T-helper 17 cell (primary cell): ENCODE measurements around the gene SLITRK5. TPM values are rescaled to one million over a fixed set of nuclear protein-coding genes. Genes with fewer than 3 reads are reported as not detected.

ENCODE experiments used
- ATAC-seq: fragments of 150-1000 bp; cut with Tn5 transposase; 2 replicates; pipeline ENCODE4 v1.10.0; 2021; ENCODE audit warnings: mild to moderate bottlenecking, moderate library complexity
- DNase-seq, 3 donors: peaks; one replicate each; pipeline versions ENCODE4 v3.0.0 to v3.0.0-alpha.2; 2020 to 2021
- H3K9me3 ChIP-seq: one replicate; pipeline ENCODE4 v1.7.0; 2013; ENCODE audit warnings: low read length, mild to moderate bottlenecking; ENCODE audit not compliant: control insufficient read depth, poor library complexity, severe bottlenecking
- H3K27ac Mint-ChIP-seq: one replicate; pipeline ENCODE4 v1.8.0; 2022; ENCODE audit warnings: mild to moderate bottlenecking, moderate library complexity, mixed read lengths
- H3K27me3 Mint-ChIP-seq: one replicate; pipeline ENCODE4 v1.8.0; 2022; ENCODE audit warnings: mixed read lengths
- H3K36me3 Mint-ChIP-seq: one replicate; pipeline ENCODE4 v1.8.0; 2022; ENCODE audit warnings: low read depth, mixed read lengths
- H3K4me1 Mint-ChIP-seq: one replicate; pipeline ENCODE4 v1.8.0; 2022; ENCODE audit warnings: mild to moderate bottlenecking, mixed read lengths
- H3K4me3 Mint-ChIP-seq: one replicate; pipeline ENCODE4 v1.8.0; 2022; ENCODE audit warnings: mild to moderate bottlenecking, moderate library complexity, mixed read lengths
- total RNA-seq, 4 donors: library from RNA in 2 of 4; stranded (reverse) in 2 of 4; gene quantifications; one replicate each; pipeline ENCODE4 v1.2.3 and lab custom pipeline; 2022 to 2026

SLITRK5 gene, protein sequence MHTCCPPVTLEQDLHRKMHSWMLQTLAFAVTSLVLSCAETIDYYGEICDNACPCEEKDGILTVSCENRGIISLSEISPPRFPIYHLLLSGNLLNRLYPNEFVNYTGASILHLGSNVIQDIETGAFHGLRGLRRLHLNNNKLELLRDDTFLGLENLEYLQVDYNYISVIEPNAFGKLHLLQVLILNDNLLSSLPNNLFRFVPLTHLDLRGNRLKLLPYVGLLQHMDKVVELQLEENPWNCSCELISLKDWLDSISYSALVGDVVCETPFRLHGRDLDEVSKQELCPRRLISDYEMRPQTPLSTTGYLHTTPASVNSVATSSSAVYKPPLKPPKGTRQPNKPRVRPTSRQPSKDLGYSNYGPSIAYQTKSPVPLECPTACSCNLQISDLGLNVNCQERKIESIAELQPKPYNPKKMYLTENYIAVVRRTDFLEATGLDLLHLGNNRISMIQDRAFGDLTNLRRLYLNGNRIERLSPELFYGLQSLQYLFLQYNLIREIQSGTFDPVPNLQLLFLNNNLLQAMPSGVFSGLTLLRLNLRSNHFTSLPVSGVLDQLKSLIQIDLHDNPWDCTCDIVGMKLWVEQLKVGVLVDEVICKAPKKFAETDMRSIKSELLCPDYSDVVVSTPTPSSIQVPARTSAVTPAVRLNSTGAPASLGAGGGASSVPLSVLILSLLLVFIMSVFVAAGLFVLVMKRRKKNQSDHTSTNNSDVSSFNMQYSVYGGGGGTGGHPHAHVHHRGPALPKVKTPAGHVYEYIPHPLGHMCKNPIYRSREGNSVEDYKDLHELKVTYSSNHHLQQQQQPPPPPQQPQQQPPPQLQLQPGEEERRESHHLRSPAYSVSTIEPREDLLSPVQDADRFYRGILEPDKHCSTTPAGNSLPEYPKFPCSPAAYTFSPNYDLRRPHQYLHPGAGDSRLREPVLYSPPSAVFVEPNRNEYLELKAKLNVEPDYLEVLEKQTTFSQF
- under 1 TPM; 0.17 to 0.21 TPM for total RNA-seq
- total RNA-seq (lab: John Stamatoyannopoulos, UW), result 2.7 to 3.4 reads per million in 2 donors

DNA sequence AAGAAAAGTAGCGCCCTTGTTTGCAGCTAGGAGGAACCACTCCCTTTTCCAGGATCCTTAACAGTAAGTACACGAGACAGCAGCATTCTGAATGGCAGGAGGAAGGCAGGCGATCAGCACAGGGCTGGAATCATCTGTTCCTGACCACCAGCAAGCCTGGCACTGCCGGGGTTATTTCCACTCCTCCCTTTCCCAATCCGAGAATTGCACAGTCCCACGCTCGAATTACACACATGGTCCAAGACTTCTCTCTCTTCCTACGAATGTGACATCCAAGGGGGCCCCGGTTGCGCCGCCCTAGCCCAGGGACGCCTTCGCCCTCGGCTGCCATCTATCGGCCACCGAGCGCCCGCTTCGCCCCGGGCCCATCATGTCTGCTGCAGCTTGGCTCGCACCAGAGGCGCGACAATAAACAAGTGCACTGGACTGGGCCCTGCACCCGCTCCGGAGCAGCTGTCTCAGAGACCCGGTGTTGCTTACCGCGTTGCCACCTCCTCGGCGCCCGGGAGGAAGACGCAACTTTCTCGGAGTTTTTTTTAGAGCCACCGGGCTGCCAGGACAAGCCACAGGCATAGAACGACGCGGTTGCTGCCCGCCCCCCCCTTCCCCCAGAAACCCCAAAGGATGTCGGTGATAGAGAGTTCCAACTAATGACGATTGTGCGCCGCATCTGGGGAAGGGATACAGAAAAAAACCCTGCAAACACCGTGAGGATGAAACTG is at the start of gene SLITRK5:
SLITRK5 (plus strand) TSS at position 341 of the 722 bp plus-strand sequence. CDS start 4,018 bp downstream, outside the sequence.
- Mint-ChIP-seq H3K27ac (no peak within 1 kb of the TSS), H3K4me3 (peak within 1 kb of the TSS; percentile 86)
- peak; percentile 14 to 25 (median 23) for DNase-seq

DNA sequence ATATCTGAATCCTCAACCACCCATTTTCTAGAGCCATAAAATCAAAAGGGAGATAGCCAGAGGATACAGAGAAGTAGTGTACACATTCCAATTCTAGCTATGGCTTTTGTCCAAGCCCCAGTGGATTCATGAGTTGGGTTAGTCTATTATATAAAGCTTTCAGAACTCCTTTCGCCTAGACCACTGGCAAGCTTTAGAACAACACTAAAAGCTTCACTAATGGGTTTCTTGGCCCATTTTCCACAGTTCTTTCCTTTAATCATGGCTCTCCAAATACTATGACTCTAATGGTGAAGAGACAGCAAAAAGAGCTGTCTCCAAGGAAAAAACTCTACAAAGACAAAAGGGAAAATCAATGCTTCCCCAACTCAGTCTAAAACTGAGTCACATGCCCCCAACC is 48.2 kb upstream of the SLITRK5 start:
- Mint-ChIP-seq H3K4me1 (no peaks in the 10 kb centered on the region), H3K27me3 (no peaks in the 10 kb centered on the region), H3K36me3 (no peaks in the 10 kb centered on the region), H3K27ac (no peak overlapping the region), H3K4me3 (no peak overlapping the region)
- DNase-seq, result no peak
- no peaks in the 10 kb centered on the region for H3K9me3 ChIP-seq
- ATAC-seq, result no peak

More for the DNA sequence above, at the start of gene SLITRK5:
- H3K36me3 Mint-ChIP-seq, result peaks cover 3% of the 10 kb centered on the region
- peaks cover 4% of the 10 kb centered on the region for H3K9me3 ChIP-seq
- peak; percentile 88 for ATAC-seq
- peaks cover 4% of the 10 kb centered on the region for H3K4me1 Mint-ChIP-seq
- peaks cover 35% of the 10 kb centered on the region for H3K27me3 Mint-ChIP-seq

DNA sequence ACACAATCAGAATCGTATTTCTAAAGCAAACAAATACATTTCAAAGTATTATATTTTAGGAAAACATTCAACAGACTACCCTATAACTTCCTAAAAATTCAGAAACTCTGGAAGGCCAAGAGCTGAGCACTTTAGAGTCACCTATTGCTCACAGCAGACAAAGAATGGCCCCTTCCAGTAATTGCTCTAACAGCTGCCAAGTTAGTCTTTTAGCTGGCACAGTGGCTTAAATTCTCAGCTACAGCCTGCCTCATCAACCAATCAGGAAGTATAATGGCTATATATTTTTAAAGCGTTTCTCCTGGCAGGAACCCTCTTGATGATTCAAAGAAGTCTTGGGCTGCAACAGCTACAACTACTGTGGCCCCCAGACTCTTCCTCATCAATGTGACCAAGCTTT is 14.9 kb upstream of the SLITRK5 start:
- no peak for DNase-seq
- Mint-ChIP-seq H3K27ac (no peak overlapping the region), H3K4me1 (no peaks in the 10 kb centered on the region), H3K4me3 (no peak overlapping the region), H3K36me3 (no peaks in the 10 kb centered on the region), H3K27me3 (no peaks in the 10 kb centered on the region)
- H3K9me3 ChIP-seq, result no peaks in the 10 kb centered on the region
- ATAC-seq, result no peak

DNA sequence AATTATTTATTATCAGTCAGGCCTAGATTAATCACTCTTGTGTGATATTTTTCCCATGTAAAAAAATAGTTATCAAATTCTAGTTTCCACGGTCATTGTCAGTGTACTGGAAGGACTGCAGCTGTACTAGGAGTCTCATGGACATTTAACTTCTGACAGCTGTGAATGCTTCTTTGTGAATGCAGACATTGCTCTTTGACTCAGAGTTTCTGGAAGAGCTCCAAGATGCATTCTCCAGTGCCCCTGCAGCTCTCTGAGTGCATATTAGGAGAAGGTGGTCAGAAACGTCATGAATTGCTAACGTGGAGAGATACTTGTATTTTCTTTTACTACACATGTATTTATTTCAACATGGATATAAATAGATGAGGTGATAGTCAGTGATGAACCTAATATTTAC is 9.7 kb upstream of the SLITRK5 start:
- no peak for ATAC-seq
- Mint-ChIP-seq H3K36me3 (no peaks in the 10 kb centered on the region), H3K27me3 (no peaks in the 10 kb centered on the region), H3K4me3 (no peak overlapping the region), H3K27ac (no peak overlapping the region), H3K4me1 (no peaks in the 10 kb centered on the region)
- no peaks in the 10 kb centered on the region for H3K9me3 ChIP-seq
- DNase-seq, result no peak

DNA sequence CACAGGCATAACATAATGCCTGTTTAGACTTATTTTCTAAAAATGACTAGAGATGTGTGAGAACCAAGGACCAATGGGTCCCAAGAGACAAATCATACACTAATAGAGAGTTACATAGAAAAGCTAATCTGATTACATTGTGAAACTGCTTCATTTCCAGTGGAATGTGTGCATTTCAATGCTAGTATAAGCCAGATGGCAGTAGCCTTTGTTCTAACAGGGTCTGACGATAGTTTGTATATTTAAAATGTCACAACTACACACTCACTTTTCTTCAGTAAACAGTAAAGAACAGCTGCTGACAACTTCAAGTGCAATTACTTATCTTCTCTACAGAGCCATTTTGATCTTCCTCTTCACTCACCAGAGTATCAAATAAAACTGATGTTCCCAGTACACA is 4.3 kb upstream of the SLITRK5 start:
- peaks cover 4% of the 10 kb centered on the region for H3K4me1 Mint-ChIP-seq
- no peaks in the 10 kb centered on the region for H3K9me3 ChIP-seq
- ATAC-seq (no peak), DNase-seq (no peak)
- H3K36me3 Mint-ChIP-seq, result no peaks in the 10 kb centered on the region
- peaks cover 13% of the 10 kb centered on the region for H3K27me3 Mint-ChIP-seq
- H3K27ac Mint-ChIP-seq, result no peak overlapping the region
- no peak overlapping the region for H3K4me3 Mint-ChIP-seq

DNA sequence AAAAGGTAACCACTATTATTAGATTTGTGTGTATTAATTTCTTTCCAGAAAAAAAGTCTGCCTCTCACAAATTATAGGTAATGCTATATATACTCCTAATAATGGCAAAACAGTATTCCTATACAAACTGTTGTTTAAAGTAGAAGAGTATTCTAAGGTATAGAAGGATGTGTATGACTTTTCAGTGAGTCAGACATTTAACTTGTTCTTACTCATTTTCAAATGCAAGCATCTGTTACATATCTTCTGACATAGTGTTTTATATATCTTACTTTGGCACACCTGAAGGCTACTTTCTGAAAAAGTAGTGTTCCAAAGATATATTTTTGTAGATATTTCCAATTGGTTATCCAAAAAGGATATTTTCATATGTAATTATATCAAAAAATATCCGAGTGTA is 3.5 kb upstream of the SLITRK5 start:
- H3K36me3 Mint-ChIP-seq, result no peaks in the 10 kb centered on the region
- no peak for DNase-seq
- H3K4me1 Mint-ChIP-seq, result peaks cover 4% of the 10 kb centered on the region
- no peak overlapping the region for H3K4me3 Mint-ChIP-seq
- peaks cover 13% of the 10 kb centered on the region for H3K27me3 Mint-ChIP-seq
- H3K9me3 ChIP-seq, result no peaks in the 10 kb centered on the region
- no peak for ATAC-seq
- no peak overlapping the region for H3K27ac Mint-ChIP-seq

DNA sequence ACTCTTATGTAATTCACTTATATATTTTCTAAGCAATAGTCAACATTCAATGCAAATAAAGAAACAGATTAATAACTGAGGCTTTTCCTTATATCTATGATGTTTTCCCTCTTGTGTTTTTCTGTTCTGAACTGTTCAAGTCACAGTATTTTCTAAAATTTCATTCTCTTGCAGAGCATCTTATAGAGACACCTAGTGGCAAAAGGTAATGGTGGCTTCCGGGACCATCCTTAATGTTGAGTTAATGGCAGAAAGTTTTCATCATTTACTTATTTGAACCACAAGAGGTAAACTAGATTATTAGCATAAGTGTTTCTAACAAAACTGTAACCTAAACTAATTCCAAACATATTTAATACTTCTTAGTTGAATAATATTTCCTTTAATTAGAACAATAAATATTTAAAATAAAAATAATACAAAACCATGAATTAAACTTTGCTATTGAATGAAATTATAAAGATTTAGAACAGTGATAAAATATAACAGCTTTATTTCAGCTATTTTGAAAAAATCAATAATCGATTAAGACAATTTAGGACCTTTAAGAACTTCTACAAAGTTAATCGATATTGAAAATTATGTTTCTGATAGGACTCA is 1.7 kb upstream of the SLITRK5 start:
- H3K9me3 ChIP-seq, result peaks cover 2% of the 10 kb centered on the region
- Mint-ChIP-seq H3K36me3 (peaks cover 3% of the 10 kb centered on the region), H3K27me3 (peaks cover 30% of the 10 kb centered on the region), H3K27ac (no peak overlapping the region), H3K4me1 (peaks cover 4% of the 10 kb centered on the region), H3K4me3 (no peak overlapping the region)
- ATAC-seq, result no peak
- DNase-seq, result no peak

DNA sequence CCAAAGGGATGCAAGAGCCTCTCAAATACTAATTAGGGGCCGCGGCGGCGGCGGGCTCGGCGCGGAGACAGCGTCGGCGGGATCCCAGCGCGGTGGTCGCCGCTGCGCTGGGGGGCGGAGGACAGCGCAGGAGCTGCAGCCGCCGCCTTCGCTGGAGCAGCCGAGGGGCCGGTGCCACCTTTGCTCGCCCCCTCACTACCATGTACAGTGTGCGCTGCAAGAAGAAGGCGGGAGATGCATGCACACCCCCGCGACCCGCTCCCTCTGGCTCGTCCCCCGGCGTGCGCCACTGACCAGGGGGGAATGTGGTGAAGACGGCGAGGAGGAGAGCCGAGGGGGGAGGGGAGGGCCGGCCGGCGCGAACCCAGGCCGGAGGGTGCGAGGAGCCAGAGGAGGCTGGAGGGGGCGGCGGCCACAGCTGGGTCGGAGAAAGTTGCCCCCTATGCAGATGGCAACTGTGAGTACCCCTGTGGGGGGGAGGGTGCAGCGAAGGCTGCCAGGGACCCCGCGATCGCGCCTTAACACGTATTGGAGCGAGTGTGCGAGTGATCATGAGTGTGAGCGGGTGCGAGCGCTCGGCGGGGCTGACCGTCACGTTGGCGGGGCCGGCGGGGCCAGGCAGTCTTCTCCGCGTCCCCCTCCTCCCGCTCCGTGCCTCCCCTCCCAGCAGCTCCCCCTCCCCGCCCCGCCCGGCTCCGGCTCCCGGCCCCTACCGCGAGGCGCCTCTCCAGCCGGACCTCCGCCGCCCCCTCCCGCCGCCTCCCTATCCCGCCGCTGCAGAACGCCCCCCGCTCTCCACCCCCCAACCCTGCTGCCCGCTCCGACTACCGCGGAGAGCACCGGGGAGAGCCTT is 808 bp downstream of the SLITRK5 start:
- Mint-ChIP-seq H3K27ac (no peak overlapping the region), H3K4me3 (peak overlapping the region; percentile 86), H3K36me3 (peaks cover 3% of the 10 kb centered on the region), H3K4me1 (peaks cover 4% of the 10 kb centered on the region), H3K27me3 (peaks cover 42% of the 10 kb centered on the region)
- DNase-seq (no peak), ATAC-seq (peak; percentile 6)
- peaks cover 4% of the 10 kb centered on the region for H3K9me3 ChIP-seq

DNA sequence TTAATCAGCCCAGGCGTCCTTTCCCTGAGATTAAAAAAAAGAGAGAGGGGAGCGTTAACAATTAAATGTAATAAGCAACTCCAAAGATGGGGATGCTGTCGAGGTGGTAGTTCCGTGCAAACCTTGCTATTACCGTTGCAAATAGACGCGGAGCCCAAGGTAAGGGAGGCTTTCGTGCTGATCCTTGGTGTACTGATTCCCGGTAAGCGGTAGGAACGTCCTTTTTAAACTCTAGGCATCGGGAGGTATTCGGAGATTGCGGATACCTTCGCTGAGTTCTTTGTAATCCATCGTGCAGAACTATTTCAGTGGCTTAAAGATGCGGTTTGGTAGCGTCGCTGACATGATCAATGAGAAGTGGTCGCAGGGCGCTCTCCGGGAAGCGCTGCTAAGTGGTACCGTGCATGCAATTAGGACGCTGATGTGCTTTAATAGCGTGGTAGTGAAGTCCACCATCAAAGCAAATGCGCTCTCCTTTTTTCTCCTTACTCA is 3.1 kb downstream of the SLITRK5 start:
- Mint-ChIP-seq H3K4me3 (peak overlapping the region; percentile 75), H3K4me1 (peaks cover 9% of the 10 kb centered on the region), H3K36me3 (peaks cover 3% of the 10 kb centered on the region), H3K27me3 (peaks cover 56% of the 10 kb centered on the region), H3K27ac (no peak overlapping the region)
- ATAC-seq (no peak), DNase-seq (no peak)
- peaks cover 4% of the 10 kb centered on the region for H3K9me3 ChIP-seq

DNA sequence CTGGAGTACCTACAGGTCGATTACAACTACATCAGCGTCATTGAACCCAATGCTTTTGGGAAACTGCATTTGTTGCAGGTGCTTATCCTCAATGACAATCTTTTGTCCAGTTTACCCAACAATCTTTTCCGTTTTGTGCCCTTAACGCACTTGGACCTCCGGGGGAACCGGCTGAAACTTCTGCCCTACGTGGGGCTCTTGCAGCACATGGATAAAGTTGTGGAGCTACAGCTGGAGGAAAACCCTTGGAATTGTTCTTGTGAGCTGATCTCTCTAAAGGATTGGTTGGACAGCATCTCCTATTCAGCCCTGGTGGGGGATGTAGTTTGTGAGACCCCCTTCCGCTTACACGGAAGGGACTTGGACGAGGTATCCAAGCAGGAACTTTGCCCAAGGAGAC is 4.7 kb downstream of the SLITRK5 start:
- H3K9me3 ChIP-seq, result peaks cover 4% of the 10 kb centered on the region
- Mint-ChIP-seq H3K27me3 (peaks cover 53% of the 10 kb centered on the region), H3K4me3 (no peak overlapping the region), H3K36me3 (peaks cover 3% of the 10 kb centered on the region), H3K4me1 (peaks cover 9% of the 10 kb centered on the region), H3K27ac (no peak overlapping the region)
- DNase-seq (no peak), ATAC-seq (no peak)

DNA sequence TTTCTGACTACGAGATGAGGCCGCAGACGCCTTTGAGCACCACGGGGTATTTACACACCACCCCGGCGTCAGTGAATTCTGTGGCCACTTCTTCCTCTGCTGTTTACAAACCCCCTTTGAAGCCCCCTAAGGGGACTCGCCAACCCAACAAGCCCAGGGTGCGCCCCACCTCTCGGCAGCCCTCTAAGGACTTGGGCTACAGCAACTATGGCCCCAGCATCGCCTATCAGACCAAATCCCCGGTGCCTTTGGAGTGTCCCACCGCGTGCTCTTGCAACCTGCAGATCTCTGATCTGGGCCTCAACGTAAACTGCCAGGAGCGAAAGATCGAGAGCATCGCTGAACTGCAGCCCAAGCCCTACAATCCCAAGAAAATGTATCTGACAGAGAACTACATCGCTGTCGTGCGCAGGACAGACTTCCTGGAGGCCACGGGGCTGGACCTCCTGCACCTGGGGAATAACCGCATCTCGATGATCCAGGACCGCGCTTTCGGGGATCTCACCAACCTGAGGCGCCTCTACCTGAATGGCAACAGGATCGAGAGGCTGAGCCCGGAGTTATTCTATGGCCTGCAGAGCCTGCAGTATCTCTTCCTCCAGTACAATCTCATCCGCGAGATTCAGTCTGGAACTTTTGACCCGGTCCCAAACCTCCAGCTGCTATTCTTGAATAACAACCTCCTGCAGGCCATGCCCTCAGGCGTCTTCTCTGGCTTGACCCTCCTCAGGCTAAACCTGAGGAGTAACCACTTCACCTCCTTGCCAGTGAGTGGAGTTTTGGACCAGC is 5.3 kb downstream of the SLITRK5 start:
- H3K36me3 Mint-ChIP-seq, result peaks cover 3% of the 10 kb centered on the region
- DNase-seq, result no peak
- H3K4me3 Mint-ChIP-seq, result no peak overlapping the region
- no peak overlapping the region for H3K27ac Mint-ChIP-seq
- peaks cover 4% of the 10 kb centered on the region for H3K9me3 ChIP-seq
- H3K27me3 Mint-ChIP-seq, result peaks cover 47% of the 10 kb centered on the region
- peaks cover 5% of the 10 kb centered on the region for H3K4me1 Mint-ChIP-seq
- no peak for ATAC-seq
